NCI-H1105 (cell line): Measurements from ENCODE around the gene RPS6KC1.
"Not testable (repeated sequence)": the region's sequence is repeated elsewhere in the genome, so short reads cannot be mapped to it uniquely, and the experiment has no call there.

Source experiments
- DNase-seq: peaks from one replicate; lab custom pipeline; 2025; lab: John Stamatoyannopoulos, UW

RPS6KC1 gene, protein sequence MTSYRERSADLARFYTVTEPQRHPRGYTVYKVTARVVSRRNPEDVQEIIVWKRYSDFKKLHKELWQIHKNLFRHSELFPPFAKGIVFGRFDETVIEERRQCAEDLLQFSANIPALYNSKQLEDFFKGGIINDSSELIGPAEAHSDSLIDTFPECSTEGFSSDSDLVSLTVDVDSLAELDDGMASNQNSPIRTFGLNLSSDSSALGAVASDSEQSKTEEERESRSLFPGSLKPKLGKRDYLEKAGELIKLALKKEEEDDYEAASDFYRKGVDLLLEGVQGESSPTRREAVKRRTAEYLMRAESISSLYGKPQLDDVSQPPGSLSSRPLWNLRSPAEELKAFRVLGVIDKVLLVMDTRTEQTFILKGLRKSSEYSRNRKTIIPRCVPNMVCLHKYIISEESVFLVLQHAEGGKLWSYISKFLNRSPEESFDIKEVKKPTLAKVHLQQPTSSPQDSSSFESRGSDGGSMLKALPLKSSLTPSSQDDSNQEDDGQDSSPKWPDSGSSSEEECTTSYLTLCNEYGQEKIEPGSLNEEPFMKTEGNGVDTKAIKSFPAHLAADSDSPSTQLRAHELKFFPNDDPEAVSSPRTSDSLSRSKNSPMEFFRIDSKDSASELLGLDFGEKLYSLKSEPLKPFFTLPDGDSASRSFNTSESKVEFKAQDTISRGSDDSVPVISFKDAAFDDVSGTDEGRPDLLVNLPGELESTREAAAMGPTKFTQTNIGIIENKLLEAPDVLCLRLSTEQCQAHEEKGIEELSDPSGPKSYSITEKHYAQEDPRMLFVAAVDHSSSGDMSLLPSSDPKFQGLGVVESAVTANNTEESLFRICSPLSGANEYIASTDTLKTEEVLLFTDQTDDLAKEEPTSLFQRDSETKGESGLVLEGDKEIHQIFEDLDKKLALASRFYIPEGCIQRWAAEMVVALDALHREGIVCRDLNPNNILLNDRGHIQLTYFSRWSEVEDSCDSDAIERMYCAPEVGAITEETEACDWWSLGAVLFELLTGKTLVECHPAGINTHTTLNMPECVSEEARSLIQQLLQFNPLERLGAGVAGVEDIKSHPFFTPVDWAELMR

DNA sequence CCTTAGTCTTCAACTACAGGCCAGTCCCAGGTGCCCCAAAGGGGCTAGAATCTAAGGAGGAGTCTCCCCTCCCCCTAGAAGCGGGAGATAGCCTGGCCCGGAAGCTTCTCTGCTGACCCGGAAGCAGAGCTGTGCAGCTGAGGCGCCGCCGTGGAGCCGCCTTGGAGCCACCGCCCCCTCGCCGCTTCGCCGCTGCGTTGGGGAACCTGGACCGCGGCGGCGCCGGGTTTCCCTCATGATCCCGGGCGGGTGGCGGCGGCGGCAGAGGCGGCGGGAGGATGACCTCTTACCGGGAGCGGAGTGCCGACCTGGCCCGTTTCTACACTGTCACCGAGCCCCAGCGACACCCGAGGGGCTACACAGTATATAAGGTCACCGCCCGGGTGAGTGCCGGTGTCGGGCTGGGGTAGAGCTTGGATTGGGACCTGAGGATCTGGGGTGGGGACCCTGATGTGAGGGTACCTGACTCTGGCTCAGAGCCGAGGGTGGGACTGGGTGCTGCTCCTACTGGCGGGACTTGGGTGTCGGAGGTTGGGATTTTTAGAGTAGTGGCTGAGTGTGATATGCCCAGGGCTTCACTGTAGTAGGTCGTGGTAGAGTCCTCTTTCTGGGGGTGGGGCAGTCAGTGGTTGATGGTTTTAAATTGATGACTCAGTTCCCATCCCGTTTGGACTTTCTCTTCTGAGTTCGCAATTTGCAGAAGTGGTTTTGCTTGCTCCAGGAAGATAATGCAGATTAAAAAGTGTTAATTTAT, at the start of gene RPS6KC1:
TSS of gene RPS6KC1 (plus strand) at position 115 of the 754 bp plus-strand sequence. CDS start at position 279, 164 bp downstream.
- DNase-seq, result peak; percentile 89

DNA sequence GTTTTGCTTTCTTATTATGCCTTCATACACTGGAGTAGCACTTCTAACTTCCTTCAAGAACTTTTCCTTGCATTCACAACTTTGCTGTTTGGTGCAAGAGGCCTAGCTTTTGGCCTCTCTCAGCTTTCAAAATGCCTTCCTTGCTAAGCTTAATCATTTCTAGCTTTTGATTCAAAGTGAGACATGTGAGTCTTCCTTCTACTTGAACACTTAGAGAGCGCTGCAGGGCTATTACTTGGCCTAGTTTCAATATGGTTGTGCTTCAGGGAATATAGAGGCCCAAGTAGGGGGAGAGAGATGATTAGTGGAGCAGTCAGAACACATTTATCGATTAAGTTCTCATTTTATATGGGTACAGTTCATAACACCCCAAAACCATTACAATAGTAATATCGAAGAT, 47.8 kb upstream of the RPS6KC1 start:
- no peak for DNase-seq

DNA sequence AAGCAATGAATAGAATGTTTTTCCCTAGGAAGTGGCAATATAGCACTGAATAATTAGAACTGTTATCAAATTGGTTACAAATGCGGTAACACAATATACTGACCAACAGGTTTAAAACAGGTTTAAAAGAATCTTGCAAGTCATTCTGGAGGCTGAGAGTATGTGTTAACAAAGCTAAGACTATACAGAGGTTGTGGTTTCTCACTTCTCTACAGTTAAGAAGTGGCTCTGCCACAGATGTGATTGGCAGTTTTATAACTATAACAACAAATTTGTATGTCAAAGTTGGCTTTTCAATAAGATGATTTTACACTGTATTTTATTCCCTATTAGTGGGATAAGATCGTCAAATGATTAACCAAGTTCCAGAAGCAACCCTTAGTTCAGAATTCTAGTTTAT, 42.5 kb upstream of the RPS6KC1 start:
- DNase-seq, result no peak

DNA sequence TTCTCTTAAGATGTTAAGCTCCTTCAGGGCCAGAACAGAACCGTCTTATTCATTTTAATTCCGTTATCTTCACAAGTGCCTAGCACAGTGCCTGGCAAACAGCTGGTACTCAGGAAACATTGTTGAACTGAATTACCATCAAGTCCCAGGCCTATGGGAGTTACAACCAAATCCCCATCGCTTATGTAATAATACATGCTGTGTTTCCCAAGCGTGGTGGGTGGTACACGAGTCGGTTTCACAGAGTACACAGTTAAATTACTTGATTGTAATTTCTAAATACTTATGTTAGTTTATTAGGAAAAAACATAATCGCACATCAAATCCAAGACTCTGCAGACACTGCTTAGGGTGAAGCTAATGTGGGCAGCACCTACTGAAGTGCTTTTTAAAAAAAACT, 36.4 kb upstream of the RPS6KC1 start:
- no peak for DNase-seq

DNA sequence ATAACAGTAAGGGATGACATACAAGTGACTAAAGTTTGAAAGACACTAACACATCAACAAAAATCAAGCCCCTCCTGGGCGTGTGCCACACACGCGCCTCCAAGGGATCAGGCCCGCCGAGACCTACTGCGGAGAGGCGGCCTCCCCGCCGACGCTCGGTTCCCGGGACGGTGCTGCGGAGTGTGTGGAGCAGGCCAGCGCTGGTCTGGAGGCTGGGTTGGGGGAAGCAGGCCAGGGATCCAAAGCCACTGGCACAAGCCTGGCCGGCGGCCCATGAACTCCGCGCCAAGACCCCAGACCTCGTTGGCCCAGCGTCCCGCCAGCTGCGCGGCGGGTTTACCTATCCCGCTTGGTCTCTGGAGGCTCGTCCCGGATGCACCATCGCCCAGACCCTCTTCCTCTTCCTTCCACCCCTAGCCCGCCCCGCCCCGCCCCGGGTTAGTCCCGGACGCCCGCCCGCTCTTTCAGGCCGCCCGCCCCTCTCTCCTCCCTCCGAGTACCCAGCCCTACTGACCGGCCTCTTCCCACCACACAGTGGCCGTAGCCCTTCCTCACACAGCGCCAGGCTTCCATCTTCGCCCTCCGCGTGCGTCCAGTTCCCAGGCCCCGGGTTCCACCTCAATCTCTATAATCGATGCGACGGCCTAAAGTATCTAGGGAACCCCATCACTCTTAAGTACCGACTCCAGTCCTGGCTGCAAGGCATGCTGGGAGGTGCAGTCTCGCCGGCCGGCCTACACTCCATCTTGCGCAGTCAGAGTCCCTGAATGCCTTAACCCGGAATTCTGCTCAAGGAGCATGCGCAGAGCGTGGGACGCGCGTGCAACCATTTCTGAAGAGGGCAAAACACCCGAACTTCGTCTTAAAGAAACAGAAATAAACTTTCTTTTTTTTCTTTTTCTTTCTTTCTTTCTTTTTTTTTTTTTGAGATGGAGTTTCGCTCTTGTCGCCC, 35.7 kb upstream of the RPS6KC1 start, which contains the start of gene ANGEL2:
TSS of gene ANGEL2 (minus strand) at position 769 of the 952 bp plus-strand sequence. CDS start at position 573, 196 bp downstream.
- DNase-seq, result peak; percentile 96

DNA sequence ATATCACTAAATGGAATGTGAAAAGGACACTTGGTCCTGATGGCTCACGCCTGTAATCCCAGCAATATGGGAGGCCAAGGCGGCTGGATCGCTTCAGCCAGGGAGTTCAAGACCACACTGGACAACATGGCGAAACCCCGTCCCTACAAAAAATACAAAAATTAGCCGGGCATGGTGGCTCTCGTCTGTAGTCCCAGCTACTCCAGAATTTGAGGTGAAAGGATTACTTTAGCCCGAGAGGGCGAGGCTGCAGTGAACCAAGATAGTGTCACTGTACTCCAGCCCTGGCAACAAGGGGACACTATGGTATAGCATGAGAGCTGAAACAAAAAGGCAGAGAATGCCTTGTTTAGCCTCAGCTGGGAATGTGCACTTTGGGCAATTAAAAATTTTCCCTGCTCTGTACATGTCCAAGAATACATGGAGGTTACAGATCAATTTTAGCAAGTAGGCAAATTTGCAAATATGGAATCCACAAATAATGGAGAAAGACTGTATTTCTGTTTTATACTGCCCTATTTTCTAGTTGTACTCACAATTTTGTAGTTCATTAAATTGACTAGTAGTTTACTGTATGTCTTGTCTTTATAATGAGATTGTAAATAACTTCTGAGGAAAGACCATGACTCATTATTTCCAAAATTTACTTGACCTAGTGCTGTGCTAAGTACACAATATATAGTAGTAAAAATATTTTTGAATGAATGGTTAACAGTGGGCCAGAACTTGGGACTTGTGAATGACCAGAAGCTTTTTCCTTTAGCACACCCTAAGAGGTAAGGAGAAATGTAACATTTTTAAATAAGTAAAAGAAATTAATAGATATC, 33.4 kb upstream of the RPS6KC1 start:
- DNase-seq, result no peak

DNA sequence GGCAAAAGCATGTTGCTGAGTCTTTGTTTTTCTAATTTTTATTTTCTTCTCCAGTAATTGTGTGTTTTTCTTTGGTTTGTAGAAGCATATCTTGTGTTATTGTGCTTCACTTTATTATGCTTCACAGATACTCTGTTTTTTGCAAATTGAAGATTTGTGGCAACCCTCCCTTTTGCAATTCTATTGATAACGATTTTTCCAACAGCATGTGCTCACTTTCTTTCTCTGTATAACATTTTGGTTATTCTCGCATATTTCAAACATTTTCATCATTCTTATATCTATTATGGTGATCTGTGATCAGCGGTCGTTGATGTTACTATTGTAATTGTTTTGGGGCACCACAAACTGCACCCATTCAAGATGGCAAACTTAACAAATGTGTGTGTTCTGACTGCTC, 31.6 kb upstream of the RPS6KC1 start:
- DNase-seq, result no peak

DNA sequence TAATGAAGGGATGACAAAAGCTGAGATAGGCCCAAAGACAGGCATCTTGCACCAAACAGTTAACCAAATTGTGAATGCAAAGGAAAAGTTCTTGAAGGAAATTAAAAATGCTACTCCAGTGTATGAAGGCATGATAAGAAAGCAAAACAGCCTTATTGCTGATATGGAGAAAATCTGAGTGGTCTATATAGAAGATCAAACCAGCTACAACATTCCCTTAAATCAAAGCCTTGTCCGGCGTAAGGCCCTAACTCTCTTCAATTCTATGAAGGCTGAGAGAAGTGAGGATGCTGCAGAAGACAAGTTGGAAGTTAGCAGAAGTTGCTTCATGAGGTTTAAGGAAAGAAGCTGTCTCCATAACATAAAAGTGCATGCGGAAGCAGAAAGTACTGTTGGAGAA, 31.0 kb upstream of the RPS6KC1 start:
- DNase-seq, result no peak

DNA sequence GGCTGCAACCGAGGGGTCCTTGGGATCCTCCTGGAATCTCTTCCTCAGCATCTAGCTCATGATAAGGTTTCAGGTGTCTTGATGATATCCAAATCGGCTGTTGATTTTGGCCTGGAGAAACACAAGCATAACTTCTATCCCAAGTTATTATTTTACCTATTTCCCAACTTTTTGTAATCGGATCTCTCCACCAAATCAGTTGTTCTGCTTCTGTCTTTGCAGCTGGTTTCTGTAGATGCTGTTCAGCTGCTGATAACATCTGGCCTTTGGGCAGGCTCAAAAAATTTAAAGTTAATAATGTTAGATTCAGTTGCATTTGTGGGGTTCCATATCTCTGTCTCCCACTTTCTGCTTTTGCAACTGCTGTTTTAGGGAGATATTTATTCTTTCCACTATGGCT, 24.0 kb upstream of the RPS6KC1 start:
- not testable (repeated sequence) for DNase-seq

DNA sequence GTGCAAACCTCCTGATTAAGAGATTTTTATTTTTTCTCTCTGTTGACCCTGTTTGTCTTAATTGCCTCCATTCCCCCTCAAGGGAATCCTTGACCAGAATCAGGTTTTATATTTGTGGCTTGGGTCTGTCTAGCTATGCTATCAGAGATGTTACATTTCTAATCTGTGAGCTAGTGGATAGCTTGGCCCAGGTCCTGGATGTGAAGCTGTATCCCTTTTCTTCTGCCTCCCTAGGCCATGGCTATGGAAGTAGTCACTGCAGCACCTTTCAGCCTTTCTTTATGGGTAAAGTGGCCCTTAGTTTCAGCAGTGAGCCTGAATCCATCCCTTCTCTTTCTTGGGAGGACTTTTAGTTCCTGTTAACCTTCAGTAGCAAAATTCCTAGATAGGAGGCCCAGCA, 18.4 kb upstream of the RPS6KC1 start:
- DNase-seq, result no peak

DNA sequence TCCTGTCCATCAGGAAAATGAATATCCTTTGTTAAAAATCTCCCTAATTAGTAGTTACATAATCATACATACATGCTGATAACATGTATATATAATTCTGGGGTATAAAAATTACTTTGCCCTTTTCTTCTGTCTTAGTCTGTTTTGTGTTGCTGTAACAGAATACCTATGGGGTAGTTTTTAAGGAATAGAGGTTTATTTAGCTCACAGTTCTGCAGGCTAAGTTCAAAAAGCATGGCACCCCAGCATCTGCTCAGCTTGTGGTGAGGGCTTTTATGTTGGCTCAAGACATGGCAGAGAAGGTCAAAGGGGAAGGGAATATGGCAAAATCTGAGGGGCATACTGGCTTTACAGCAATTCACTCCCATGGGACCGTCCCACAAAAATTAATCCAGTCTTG, 16.3 kb upstream of the RPS6KC1 start:
- DNase-seq, result no peak

DNA sequence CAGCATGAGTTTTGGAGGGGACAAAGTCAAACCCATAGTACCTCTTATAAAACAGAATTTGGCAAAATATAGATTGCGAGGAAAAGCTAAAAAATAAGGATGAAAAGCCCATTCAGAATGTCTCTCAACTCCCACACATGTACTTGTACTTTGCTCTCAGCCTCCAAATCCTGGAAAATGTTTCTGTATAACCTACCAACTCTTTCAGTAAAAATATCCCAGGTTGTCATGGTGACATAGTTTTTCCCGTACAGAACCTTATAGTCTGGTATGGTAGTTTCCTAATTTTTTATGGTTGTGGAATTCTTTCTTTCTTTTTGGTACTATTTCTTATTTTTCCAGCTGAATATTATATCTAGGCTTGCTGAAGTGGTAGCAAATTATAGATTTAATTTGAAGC, 15.5 kb upstream of the RPS6KC1 start:
- no peak for DNase-seq

DNA sequence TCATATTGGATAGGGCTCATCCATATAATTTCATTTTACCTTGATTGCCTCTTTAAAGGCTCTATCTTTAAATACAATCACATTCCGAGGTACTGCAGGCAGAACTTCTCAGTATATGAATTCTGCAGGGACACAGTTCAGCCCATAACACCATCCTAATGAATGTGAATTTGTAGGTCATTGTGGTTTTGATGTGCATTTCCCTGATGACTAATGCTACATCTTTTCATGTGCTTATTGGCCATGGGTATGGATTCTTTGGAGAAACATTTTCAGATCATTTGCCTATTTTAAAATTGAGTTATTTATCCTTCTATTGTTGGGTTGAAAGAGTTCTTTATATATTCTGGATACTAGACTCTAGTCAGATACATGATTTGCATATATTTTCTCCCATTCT, 9.6 kb upstream of the RPS6KC1 start:
- no peak for DNase-seq

DNA sequence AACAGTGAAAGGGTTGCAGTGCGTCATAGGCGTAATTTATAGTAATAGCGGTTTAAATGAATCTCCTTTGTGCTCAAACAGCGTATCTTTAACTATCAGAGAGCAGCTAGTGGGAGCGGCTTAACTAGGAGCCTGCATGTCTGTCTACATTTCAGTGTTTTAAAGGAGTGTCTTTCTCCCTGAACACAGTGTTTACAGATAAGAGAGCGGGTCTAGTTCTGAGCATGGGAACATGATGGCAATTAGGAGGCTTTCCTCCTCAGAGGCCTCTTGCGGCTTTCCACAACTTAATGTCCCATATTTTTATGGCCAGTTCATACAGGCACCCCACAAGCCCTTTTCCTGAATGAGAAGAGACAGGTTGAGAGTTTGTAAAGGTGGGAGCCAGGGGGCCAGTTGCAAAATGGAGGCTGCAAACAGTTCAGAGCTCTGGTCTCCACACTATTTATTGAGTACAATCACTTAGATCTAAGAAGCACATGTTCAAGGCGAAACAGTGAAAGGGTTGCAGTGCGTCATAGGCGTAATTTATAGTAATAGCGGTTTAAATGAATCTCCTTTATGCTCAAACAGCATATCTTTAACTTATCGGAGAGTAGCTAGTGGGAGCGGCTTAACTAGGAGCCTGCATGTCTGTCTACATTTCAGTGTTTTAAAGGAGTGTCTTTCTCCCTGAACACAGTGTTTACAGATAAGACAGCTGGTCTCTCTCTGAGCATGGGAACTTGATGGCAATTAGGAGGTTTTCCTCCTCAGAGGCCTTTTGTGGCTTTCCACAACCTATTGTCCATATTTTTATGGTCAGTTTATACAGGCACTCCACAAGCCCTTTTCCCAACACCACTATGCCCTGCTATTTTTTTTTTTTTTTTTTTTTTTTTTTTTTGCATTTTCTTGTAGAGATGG, 5.5 kb upstream of the RPS6KC1 start:
- DNase-seq, result not testable (repeated sequence)

DNA sequence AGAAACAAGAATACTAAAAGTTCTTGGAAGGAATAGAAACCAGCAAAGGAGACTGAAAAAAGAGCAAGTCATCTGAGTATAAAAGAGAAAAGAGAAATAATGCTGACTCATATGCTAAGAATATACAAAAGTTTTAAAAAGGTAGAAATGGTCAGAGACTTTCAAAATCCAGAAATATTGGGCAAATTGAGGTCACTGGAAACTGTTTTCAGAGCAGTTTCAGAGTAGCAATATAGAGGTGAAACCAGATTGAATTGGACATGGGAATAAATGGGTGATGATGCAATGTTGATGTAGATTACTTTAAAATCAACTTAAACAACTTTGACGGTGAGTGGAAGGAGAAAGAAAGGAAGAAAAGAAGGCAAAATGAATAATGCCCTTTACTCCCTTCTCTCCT, 1.8 kb upstream of the RPS6KC1 start:
- DNase-seq, result no peak

DNA sequence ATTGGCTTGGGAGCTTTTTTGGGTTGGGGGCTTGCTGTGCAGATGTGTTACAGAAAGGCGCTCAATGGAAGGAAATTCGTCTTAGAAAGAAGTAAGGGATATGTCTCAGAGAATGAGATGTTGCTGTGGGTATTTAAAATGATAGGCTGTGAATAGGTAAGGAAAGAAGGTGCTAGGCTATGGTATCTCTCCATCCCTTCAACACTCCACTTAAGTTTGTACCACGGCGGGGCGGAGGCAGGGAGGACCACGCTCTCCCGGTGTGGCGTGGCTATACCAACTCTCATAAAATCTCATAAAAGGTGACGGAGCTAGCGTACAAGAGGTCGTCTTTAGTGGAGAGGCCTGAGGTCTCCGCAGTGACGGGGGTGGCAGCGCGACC, 305 bp upstream of the RPS6KC1 start:
- no peak for DNase-seq

DNA sequence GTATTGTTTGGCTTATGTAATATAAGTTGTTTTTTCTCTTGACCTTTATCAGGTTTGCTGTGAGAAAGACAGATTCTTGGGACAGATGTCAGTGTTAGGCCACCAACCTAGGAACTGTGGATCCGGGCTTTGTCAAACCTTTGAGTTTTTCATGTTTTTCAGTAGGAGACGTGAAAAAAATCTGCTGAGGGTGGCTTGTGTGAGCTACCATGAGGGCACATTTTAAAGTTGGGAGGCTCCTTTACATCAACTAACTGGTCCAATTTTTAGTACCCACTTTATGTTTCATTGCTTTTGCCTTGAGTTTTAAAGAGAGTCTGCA, 801 bp downstream of the RPS6KC1 start:
- DNase-seq, result no peak

DNA sequence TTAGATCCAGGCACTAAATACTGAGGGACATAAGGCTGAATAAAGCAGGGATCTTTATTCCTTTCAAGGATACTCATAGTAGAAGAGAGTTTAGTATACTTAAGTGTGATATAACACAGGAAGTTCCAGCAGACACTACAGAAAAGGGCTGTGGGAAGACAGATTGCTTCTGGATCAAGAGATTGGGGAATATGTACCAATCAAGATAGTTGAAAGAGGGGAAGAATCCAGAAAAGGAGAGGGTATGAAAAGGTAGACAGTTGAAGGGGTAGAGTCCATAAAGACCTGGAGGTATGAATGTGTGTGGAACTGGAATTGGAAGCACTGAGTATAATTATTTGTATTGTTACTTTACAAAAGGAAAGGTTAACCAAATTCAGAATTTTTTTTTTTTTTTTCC, 2.4 kb downstream of the RPS6KC1 start:
- no peak for DNase-seq

DNA sequence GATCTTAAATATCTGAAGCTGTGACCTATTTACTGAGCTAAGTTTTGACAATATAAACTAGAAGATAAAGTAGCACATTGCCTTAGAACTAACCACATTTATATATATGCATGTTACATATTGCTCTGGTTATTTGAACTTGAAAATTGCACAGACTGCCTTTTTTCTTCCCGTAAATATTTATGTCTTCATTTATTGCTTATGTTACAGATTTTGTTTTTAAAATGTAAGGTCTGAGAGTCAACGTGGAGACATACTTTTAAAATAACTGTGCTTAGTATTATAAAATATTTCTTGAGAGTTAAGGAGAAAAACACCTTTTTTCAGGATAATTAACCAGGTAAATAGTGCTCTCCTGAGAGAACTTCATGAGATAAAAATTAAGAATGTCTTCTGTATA, 3.1 kb downstream of the RPS6KC1 start:
- no peak for DNase-seq
